HCT116 (cell line): ENCODE data around the gene DIPK1B. TPM values are rescaled to one million over a fixed set of nuclear protein-coding genes. Genes with fewer than 3 reads are reported as not detected.

Experiments
- ATAC-seq: fragments of 200-7000 bp; cut with Tn5 transposase; 2 replicates; pipeline ENCODE4 v1.9.1; 2020; ENCODE audit warnings: mild to moderate bottlenecking, moderate library complexity
- BruUV-seq: library from RNA; stranded (reverse); fragments of 400-500 nt; replicated peaks from 2 replicates; lab custom pipeline; 2021; lab: Mats Ljungman, UMichigan
- CTCF ChIA-PET: fragments of 300-600 bp; sonication (Branson Sonifier 250); formaldehyde crosslinking; loops from one replicate; lab custom pipeline; 2021; ENCODE audit warnings: antibody characterized with exemption; lab: Charles Lee
- POLR2A ChIA-PET: fragments of 300-600, 350-600 bp; sonication (Branson Sonifier 250); formaldehyde crosslinking; loops from one replicate; lab custom pipeline; 2021; ENCODE audit warnings: antibody characterized with exemption; lab: Charles Lee
- RAD21 ChIA-PET, 2 experiments: fragments of 300-600 bp; sonication (Branson Sonifier 250); formaldehyde crosslinking; loops; one replicate each; lab custom pipeline; 2023; ENCODE audit warnings: low total read pairs in 2 of 2; ENCODE audit not compliant: uncharacterized antibody in 2 of 2, unreplicated experiment in 2 of 2, low non-redundant PET in 1 of 2; lab: Charles Lee
- DNase-seq: peaks from one replicate; pipeline ENCODE4 v3.0.0-alpha.2; 2010; ENCODE audit warnings: low read depth, low spot score
- H2AFZ ChIP-seq: fragments of 200-600 bp; shearing (Covaris generic), sonication (generic); 2 replicates; pipeline ENCODE4 v1.6.1; 2017; ENCODE audit warnings: low read depth, mixed run types, mixed read lengths, antibody characterized with exemption, low read length; ENCODE audit not compliant: poor library complexity, severe bottlenecking
- H3K27ac ChIP-seq: 2 replicates; pipeline ENCODE4 v1.5.1; 2012; ENCODE audit warnings: low read depth, low read length
- H3K27me3 ChIP-seq: fragments of 200-600 bp; sonication (generic); 2 replicates; pipeline ENCODE4 v1.6.1; 2016; ENCODE audit warnings: mixed run types, low read length, mixed read lengths; ENCODE audit not compliant: insufficient read depth
- H3K36me3 ChIP-seq, 2 experiments: fragments of 200-500 bp in 1 of 2; fragments of 200-600 bp in 1 of 2; sonication (Bioruptor generic) in 1 of 2; sonication (generic) in 1 of 2; 2 replicates each; pipeline versions ENCODE4 v1.5.1 to v1.6.1; 2014 to 2016; ENCODE audit warnings: low read length in 2 of 2, inconsistent platforms in 1 of 2, mixed read lengths in 1 of 2, mixed run types in 1 of 2; ENCODE audit not compliant: insufficient read depth in 2 of 2, control insufficient read depth in 1 of 2
- H3K4me1 ChIP-seq, 2 experiments: fragments of 200-600 bp in 1 of 2; sonication (generic) in 1 of 2; 2 replicates each; pipeline versions ENCODE4 v1.5.1 to v1.6.1; 2012 to 2017; ENCODE audit warnings: low read length in 2 of 2, inconsistent platforms in 1 of 2, mild to moderate bottlenecking in 1 of 2, mixed read lengths in 1 of 2, mixed run types in 1 of 2, moderate library complexity in 1 of 2; ENCODE audit not compliant: insufficient read depth in 2 of 2, control insufficient read depth in 1 of 2
- H3K4me2 ChIP-seq: fragments of 200-600 bp; sonication (generic); 2 replicates; pipeline ENCODE4 v1.6.1; 2017; ENCODE audit warnings: mixed run types, low read length, mixed read lengths
- H3K4me3 ChIP-seq, 2 experiments: fragments of 200-600 bp in 1 of 2; sonication (generic) in 1 of 2; replicated peaks in 1 of 2; 2 replicates each; pipeline ENCODE4 v1.5.1; 2011 to 2016; ENCODE audit warnings: low read length in 2 of 2, control low read depth in 1 of 2, low read depth in 1 of 2, mild to moderate bottlenecking in 1 of 2, mixed read lengths in 1 of 2, mixed run types in 1 of 2
- H3K79me2 ChIP-seq: fragments of 200-600 bp; sonication (generic); 2 replicates; pipeline ENCODE4 v1.6.1; 2017; ENCODE audit warnings: mild to moderate bottlenecking, mixed run types, low read length, moderate library complexity, mixed read lengths; ENCODE audit not compliant: insufficient read depth
- H3K9ac ChIP-seq: fragments of 200-600 bp; sonication (generic); 2 replicates; pipeline ENCODE4 v1.6.1; 2016; ENCODE audit warnings: low read length, mixed read lengths
- H3K9me2 ChIP-seq: fragments of 200-600 bp; sonication (generic), shearing (Covaris generic); 2 replicates; pipeline ENCODE4 v1.6.1; 2017; ENCODE audit warnings: mixed run types, mild to moderate bottlenecking, moderate library complexity; ENCODE audit not compliant: insufficient read depth
- H3K9me3 ChIP-seq, 2 experiments: fragments of 200-500 bp in 1 of 2; fragments of 200-600 bp in 1 of 2; sonication (Bioruptor generic) in 1 of 2; sonication (generic) in 1 of 2; 2 replicates each; pipeline ENCODE4 v1.6.1; 2014 to 2017; ENCODE audit warnings: low read length in 2 of 2, mixed read lengths in 2 of 2, inconsistent platforms in 1 of 2, low read depth in 1 of 2, mild to moderate bottlenecking in 1 of 2, mixed run types in 1 of 2, moderate library complexity in 1 of 2; ENCODE audit not compliant: control insufficient read depth in 1 of 2, insufficient read depth in 1 of 2
- H4K20me1 ChIP-seq: fragments of 200-600 bp; sonication (generic), shearing (Covaris generic); 2 replicates; pipeline ENCODE4 v1.6.1; 2017; ENCODE audit warnings: mixed run types, mild to moderate bottlenecking, moderate library complexity; ENCODE audit not compliant: insufficient read depth
- ELF1 ChIP-seq: IDR thresholded peaks from 2 replicates; pipeline ENCODE4 v1.6.1; 2012; ENCODE audit warnings: low read depth, borderline replicate concordance
- POLR2A ChIP-seq: IDR thresholded peaks from 2 replicates; pipeline ENCODE4 v1.7.0; 2011; ENCODE audit warnings: borderline replicate concordance; ENCODE audit not compliant: insufficient read depth, insufficient read length; ENCODE audit errors: extremely low read depth
- POLR2AphosphoS5 ChIP-seq: IDR thresholded peaks from 2 replicates; pipeline ENCODE4 v1.6.1; 2011; ENCODE audit warnings: mild to moderate bottlenecking, low read depth, low read length, moderate library complexity
- REST ChIP-seq: IDR thresholded peaks from 2 replicates; pipeline ENCODE4 v1.6.1; 2012; ENCODE audit warnings: low read depth
- ZBTB33 ChIP-seq: IDR thresholded peaks from 2 replicates; pipeline ENCODE4 v1.6.1; 2011; ENCODE audit warnings: mild to moderate bottlenecking, low read length, moderate library complexity; ENCODE audit not compliant: insufficient replicate concordance; ENCODE audit errors: extremely low read depth
- intact Hi-C: fragments of 100-400 bp; cut with micrococcal nuclease; formaldehyde crosslinking; loops from 2 replicates; pipeline ENCODE4 v1.10.0; 2022
- total RNA-seq: library from RNA; stranded (reverse); gene quantifications from one replicate; pipeline ENCODE4 v1.2.1, GENCODE V29; 2021; ENCODE audit not compliant: unreplicated experiment
- TF ChIP-seq, protein P1 (sequence below): IDR thresholded peaks from 2 replicates; pipeline ENCODE4 v1.6.1; 2012

DIPK1B gene
- total RNA-seq, 1 experiment from 2014 or later, result 15.6 TPM

DNA sequence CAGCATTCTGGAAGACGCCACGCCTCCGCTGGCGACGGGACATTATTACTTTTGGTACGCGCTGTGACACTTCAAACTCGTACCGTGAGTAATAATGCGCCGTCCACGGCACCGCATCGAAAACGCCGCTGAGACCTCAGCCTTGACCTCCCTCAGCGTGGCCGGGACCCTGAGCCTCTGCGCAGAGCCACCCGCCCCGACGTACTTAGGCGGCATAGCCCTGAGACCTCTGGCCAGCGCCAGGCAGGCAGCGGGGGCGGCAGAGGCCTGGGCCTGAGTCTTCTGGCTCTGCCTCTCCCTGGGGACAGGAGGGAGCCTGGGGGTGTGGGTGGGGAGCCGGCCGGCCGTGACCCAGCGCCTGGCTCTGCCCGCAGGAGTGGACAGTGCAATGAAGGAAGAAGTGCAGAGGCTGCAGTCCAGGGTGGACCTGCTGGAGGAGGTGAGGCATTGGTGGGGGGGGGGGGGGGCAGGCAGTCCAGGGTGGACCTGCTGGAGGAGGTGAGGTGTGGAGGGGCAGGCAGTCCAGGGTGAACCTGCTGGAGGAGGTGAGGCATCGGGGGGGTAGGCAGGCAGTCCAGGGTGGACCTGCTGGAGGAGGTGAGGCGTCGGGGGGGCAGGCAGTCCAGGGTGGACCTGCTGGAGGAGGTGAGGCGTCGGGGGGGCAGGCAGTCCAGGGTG, 41.7 kb upstream of the DIPK1B start:
- Histone ChIP-seq H3K9me3 (no peaks in the 10 kb centered on the region), H3K27ac (no peak overlapping the region), H3K9ac (no peak overlapping the region), H3K4me3 (no peak overlapping the region), H3K27me3 (no peaks in the 10 kb centered on the region), H4K20me1 (no peaks in the 10 kb centered on the region), H2AFZ (no peak overlapping the region), H3K4me1 (peaks cover 0 to 42% of the 10 kb centered on the region in 2 experiments; a peak in 2 of 4 replicates), H3K79me2 (no peaks in the 10 kb centered on the region), H3K9me2 (no peaks in the 10 kb centered on the region), H3K36me3 (peaks cover 0 to 7% of the 10 kb centered on the region in 2 experiments; a peak in 2 of 4 replicates), H3K4me2 (no peak overlapping the region)
- ChIA-PET RAD21 (no interaction called here), POLR2A (interaction anchor here (1.5 kb wide), 1 partner anchor 23 kb away, joined by 5 read pairs; no protein-coding TSS in a partner anchor), CTCF (interaction anchor here (0.8 to 2.3 kb wide), 2 partner anchors 11 to 15 kb away, joined by 6 to 18 read pairs; no protein-coding TSS in a partner anchor)
- BruUV-seq, result no TSS peak
- ATAC-seq, result no peak
- TF ChIP-seq REST (no peak), POLR2A (no peak)
- TF ChIP-seq, protein P1, sequence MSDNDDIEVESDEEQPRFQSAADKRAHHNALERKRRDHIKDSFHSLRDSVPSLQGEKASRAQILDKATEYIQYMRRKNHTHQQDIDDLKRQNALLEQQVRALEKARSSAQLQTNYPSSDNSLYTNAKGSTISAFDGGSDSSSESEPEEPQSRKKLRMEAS, result no peak
- DNase-seq, result no peak
- intact Hi-C loops, result loop anchor here (2.0 kb wide), 1 partner anchor 16 kb away; the partner anchor contains the start of gene AGPAT2

DNA sequence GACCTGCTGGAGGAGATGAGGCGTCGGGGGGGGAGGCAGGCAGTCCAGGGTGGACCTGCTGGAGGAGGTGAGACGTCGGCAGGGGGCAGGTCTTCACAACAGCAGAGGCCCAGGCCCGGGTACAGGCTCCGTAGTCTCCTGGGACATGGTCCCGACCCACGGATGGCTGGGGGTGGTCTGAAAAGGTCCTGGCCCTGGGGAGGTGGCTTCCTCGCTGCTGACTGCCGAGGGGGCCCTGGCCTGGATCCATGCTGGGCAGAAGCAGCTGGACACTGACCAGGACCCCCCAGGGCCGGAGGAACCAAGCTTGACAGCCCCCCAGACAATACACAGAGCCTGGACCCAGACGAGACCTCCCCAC, 41.1 kb upstream of the DIPK1B start:
- Histone ChIP-seq H3K27ac (no peak overlapping the region), H4K20me1 (no peaks in the 10 kb centered on the region), H3K79me2 (no peaks in the 10 kb centered on the region), H2AFZ (no peak overlapping the region), H3K9ac (no peak overlapping the region), H3K9me2 (no peaks in the 10 kb centered on the region), H3K4me2 (no peak overlapping the region), H3K4me3 (no peak overlapping the region), H3K36me3 (peaks cover 0 to 7% of the 10 kb centered on the region in 2 experiments; a peak in 2 of 4 replicates), H3K27me3 (no peaks in the 10 kb centered on the region), H3K9me3 (no peaks in the 10 kb centered on the region), H3K4me1 (peaks cover 0 to 43% of the 10 kb centered on the region in 2 experiments; a peak in 2 of 4 replicates)
- intact Hi-C loops, result loop anchor here (2.0 kb wide), 1 partner anchor 16 kb away; the partner anchor contains the start of gene AGPAT2
- no TSS peak for BruUV-seq
- ATAC-seq (peak; percentile 1; the same call in 1 of the 2 replicates), DNase-seq (no peak)
- no peak for TF ChIP-seq ELF1
- no peak for TF ChIP-seq ZBTB33
- TF ChIP-seq POLR2AphosphoS5, result peak; percentile 39; the same call in 1 of the 2 replicates
- RAD21 ChIA-PET, result no interaction called here
- POLR2A ChIA-PET, result interaction anchor here (1.5 kb wide), 1 partner anchor 22 kb away, joined by 5 read pairs; no protein-coding TSS in a partner anchor
- CTCF ChIA-PET, result interaction anchor here (0.8 to 2.3 kb wide), 5 partner anchors 10 to 28 kb away, joined by 3 to 18 read pairs (median 6); no protein-coding TSS in a partner anchor
